ENCODE measurements around the gene PTPN7.

DNA sequence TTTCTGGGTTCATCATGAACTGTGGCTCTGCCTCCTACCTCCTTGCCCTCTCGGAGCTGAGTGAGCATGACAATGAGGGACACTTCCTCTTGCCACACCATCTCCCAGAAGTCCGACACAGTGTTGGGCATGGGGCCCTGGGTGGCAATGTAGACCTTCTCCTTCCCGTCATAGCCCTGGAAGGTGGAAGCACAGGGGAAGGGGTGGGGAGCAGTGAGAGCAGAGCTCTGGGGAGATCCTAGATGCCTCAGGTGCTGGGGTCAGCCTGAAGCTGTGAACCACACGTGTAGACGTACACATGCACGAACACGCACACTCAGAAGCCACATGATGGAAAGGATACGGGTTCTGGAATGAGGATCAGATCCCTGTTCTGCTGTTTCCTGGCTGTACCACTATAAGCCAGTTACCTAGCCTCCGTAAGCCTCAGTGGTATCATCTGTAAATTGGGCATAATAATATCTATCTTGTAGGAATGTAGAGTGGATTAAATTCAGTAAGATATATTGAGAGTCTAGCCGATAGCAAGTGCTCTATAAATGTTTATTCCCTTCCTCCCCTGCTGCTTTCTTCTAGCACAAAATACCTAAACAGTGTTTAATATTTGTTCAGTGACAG is 6.1 kb downstream of the PTPN7 start:
- TF ChIP-seq IKZF1 (IDR thresholded peaks at IDR 0.05): no peak
- TF ChIP-seq CREM (IDR thresholded peaks at IDR 0.05): no peak
- TF ChIP-seq CREM (CRISPR knock-in tag; IDR thresholded peaks at IDR 0.05): no peak
